NCI-H1436 (cell line): ENCODE measurements around the gene AGR2.
"Not testable (repeated sequence)": the region's sequence is repeated elsewhere in the genome, so short reads cannot be mapped to it uniquely, and the experiment has no call there.

Experiments
- DNase-seq: peaks from one replicate; lab custom pipeline; 2025; lab: John Stamatoyannopoulos, UW

Gene AGR2

DNA sequence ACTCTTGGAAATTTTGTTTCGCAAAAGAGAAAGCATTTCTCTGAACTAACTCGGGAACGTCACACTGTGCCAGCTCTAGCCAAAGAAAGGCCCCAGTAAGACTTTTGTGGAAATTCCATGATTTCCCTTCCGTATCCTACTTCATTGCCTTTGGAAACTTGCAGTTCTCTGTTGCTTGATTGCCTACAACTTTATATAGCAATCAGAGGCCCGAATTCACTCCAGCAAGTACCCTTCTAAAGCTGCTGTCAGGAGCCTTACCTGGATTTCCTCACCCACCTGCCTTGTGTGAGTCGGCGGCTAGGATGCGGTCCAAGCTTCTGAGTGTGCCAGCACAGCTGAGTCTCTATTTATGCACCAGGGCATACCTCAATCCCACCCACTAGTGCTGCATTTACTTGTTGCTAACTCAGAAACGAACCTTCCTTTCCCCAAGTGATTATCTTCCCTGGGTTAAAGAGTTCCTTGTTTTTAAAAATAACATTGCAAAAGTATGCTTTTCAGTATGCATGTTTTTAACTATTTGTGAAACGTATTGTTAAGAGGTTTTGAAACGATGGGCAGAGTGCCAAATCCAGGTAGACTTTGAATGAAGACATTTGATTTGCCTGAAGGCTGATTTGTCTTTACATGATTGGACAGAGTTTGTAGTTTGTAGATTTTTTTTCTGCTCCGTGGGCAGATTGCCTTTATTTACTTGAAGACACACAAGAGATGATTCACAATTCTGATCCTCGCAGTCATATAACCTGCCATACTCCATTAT lies at the start of gene AGR2:
TSS of gene AGR2 (minus strand) at position 326 of the 766 bp plus-strand sequence. CDS start 3,203 bp downstream, outside the sequence.
- DNase-seq = no peak

DNA sequence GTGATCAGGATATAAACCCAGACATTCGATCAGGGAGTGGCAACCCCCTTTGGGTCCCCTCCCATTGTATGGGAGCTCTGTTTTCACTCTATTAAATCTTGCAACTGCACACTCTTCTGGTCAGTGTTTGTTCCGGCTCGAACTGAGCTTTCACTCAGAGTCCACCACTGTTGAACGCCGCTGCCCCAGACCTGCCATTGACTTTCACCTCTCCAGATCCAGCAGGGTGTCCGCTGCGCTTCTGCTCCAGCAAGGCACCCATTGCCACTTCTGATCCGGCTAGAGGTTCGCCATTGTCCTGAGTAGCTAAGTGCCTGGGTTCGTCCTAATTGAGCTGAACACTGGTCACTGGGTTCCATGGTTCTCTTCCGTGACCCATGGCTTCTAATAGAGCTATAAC lies 48.4 kb upstream of the AGR2 start:
- not testable (repeated sequence) for DNase-seq

DNA sequence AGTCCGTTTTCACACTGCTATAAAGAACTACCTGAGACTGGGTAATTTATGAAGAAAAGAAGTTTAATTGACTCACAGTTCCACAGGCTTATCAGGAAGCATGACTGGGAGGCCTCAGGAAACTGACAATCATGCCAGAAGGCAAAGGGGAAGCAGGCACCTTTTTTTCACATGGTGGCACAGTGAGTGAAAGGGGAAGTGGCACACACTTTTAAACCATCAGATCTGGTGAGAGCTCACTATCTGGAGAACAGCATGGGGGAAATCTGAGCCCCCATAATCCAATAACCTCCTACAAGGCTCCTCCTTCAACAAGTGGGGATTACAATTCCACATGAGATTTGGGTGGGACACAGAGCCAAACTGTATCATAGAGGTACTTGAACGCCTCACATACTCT lies 47.0 kb upstream of the AGR2 start:
- DNase-seq = no peak

DNA sequence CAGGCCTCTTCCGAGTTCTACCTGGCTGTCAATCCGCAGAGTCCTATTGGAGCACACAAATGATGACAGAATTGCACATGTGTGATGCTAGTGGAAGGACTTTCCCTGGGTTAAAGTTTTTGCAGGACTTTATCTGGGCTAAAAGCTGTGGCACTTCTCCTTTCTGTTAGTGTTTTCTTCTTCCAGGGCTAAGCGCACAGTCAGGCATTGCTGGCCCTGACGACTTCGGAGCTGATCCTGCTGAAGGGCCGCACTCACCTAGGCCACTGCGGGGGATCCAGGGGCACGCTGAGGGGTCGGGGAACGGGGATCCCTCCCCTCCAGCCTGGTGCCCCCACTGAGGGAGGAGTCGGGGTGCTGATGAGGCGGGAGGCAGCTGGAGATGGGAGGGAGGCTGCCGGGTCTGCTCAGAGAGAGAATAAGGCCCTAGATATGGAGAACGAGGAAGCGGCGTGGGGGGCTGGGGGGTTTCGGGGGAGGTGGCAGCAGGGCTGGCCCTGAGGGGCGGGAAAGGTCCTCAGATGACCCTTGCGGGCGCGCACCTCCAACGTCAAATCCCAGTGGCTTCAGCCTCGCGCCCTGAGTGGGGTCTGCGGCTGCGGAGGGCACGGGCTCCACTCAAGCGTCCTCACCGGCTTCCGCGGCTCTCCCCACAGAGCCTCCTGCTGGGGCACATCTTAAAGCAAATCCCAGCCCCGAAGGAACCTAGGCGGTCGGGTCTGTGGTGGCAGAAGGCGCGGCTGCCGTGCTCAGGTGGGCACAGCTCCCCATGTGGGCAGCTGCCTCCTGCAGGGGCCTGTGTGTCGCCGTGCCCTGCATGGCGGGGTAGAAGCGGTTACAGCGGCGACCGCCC lies 46.0 kb upstream of the AGR2 start:
- DNase-seq = no peak

DNA sequence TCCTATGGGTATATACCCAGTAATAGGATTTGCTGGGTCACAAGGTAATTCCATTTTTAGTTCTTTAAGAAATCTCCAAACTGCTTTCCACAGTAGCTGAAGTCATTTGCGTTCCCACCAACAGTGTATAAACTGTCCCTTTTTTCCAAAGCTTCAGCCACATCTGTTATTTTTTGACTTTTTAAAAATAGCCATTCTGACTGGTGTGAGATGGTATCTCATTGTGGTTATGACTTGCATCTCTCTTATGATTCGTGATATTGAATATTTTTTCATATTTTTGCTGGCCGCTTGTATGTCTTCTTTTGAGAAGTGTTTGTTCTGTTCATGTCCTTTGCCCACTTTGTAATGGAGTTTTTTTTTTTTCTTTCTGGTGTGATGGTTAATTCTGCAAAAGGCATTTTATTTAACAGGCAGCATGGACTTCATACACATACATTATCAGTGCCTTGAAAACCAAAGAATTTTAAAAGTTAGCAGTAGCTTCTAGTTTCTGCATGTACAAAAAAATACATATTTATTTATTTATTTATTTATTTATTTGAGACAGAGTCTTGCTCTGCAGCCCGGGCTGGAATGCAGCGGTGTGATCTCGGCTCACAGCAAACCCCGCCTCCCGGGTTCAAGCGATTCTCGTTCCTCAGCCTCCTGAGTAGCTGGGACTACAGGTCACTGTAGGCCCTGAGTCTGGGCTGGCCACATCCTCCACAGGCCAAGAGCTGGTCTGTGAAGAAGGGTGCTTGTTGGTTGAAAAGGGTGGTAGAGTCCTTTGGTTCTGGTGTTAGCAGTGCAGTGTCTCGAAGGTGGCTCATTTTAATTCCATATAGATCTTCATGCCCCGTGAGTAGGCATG lies 44.7 kb upstream of the AGR2 start:
- DNase-seq = no peak

DNA sequence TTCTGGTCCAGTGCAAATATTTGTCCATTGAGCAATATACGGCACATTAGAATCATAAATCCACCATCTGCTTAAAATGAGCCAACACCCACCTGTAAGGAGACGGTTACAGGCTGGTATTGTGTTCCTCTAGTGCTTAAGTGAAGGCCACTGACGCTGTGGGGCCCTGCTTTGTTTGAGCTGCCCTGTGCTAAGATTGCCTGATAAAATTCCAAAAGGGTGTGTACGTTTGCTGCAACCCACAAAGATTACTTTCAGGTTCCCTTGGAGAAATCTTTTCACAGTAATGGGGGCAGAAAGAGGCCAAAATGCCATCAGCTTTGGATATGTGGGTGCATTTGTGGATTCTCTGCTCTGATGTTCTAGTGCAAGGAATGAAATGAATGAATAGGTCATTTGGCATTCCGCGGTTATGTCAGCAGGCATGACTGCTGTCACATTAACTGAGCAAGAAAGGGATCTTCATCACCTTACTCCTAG lies 42.6 kb upstream of the AGR2 start:
- DNase-seq = no peak

DNA sequence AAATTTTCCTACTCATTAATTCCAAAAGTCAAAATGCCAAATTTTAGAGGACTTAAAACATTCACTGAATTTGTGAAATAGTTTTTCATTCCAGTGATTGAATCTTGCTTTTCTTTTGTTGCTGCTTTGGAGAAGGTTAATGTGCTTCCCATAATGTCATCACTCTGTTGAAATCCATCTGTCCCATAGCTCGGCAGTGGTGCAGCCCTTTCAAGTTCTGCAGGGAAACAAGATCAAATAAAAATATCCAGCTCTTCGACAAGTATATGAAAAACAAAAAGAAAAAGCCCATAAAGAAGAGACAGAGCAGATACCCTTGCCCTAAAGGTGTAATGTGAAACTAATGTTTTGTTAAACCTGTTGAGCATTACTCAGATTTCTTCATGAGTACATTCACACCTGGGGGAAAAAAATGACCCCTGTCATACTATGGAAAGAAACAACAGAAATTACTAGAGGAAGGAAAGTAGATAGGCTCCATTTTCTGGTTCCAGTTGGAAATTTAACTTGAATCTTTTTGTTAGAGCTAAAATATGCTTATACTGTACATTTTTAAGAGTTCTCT lies 41.9 kb upstream of the AGR2 start:
- DNase-seq = no peak

DNA sequence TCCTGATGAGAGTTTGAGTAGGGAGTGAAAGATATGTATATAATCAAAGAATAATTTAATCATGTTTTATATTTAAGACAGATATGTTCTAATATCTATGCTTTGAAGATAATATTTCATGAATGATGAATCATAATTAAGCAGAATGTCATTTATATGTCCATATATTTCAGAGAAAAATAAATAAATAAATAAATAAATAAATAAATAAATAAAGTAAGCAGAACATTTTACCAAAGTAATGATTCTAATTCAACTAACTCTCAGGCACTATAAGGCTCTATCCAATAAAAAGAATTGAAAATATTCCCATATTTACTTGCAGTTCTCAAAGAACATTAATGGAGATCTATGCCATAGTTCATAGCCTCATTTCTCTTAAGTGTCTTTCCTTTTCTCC lies 40.9 kb upstream of the AGR2 start:
- DNase-seq = no peak

DNA sequence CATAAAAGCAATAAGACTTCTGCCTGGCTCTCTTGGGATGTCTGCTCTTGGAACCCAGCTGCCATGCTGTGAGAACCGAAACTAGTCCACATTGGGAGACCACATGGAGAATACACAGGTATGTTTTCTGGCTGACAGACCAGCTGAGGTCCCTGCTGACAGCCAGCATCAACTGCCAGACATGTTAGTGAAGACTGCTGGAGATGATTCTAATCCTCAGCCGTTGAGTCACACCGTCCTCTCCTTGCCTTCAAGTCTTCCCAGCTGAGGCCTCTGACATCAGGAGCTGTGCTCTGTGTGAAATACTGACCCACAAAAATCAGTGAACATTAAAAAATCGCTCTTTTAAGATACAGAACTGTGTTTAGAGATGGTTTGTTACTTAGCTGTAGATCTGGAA lies 36.9 kb upstream of the AGR2 start:
- DNase-seq = no peak

DNA sequence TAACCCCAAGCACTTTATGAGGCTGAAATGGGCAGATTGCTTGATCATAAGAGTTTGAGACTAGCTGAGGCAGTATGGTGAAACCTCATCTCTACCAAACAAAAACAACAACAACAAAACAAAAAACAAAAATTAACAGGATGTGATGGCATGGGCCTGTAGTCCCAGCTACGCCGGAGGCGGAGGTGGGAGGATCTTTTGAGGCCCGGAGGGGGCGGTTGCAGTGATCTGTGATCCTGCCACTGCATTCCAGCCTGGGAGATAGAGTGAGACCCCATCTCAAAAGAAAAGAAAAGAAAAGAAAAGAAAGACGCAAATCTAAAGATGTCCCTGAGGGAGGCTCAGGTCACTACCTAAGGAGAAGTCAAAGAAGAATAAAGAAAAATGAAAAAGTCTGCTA lies 35.3 kb upstream of the AGR2 start:
- DNase-seq = no peak

DNA sequence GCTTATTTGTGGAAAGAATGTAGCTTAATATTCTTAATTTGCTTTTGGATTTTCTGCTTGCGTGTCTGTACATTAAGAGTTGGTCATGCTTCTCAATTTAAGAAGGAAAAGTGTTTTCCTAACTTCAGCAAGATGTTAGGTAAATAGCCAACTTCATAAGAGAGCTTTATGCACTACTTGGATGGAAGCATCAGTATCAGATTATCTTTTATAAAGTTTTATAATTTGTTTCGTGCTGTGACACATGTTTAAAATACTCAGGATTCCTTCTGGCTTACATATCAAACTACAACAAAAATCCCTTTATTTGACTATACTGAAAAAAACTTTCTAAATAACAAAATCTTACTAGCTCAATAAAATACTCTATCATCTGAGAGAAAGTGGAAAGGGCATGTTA lies 34.8 kb upstream of the AGR2 start:
- no peak for DNase-seq

DNA sequence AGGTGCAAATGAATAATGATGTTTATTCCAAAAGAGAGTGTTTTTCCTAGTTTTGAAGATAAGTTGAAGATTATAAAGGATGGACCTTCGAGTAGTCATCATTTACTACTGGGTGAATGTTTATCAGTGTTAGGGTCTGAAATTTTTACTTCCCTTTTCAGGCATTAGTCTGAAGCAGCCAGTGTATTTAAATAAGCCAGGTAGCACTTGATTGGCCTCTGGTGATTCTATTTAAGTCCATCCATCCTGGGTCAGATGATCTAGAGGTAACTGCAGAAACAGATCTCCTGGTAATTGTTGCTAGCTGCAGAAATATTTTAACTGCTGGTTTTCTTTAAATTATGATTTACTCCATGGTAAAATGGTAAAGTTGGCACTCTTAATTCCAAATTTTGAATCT lies 34.1 kb upstream of the AGR2 start:
- no peak for DNase-seq

DNA sequence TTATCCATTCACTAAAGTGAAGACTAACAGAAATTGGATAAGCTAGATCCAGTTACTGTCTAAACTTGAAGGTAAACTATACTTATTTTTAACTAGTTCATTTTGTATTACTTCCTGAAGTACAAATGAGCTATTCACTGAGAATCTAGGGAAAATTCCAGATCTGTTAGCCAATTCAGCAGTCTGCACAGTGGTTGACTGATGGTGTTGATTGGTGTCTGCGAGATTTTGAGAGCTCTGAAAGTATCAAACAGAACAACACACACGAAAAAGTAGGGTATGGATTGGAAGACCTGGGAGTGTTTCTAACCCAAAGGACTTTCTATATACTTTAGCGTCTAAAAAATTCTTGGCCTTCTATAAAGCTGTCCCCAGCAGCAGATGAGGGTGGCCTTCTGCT lies 33.6 kb upstream of the AGR2 start:
- no peak for DNase-seq

DNA sequence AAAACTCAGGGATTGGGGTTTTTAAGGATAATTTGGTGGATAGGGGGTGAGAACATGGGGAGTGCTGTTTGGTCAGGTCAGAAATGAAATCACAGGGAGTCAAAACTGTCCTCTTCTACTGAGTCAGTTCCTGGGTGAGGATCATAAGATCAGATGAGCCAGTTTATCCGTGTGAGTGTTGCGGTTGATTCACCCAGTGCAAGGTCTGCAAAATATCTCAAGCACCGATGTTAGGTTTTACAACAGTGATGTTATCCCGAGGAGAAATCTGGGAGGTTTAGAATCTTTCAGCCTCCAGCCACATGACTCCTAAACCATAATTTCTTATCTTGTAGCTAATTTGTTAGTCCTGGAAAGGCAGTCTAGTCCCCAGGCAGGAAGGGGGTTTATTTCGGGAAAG lies 31.7 kb upstream of the AGR2 start:
- DNase-seq = no peak

DNA sequence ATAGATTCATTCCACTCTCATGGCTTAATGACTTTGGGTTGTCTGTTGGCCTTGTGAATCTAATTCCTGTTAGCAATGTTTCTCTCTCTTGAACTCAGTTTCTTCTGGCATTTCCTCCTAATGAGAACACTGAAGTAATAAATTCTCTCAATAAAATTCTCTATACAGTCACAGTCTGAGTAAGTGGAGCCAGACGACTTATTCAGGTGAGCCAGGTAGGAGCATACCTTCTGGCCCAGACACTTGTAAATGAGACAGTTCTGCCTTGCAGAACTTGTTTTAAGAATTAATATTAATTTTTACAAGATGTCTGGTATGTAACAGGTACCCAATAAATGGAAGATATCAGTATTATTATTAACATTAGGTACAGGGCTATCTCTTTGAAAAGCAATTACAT lies 28.6 kb upstream of the AGR2 start:
- no peak for DNase-seq

DNA sequence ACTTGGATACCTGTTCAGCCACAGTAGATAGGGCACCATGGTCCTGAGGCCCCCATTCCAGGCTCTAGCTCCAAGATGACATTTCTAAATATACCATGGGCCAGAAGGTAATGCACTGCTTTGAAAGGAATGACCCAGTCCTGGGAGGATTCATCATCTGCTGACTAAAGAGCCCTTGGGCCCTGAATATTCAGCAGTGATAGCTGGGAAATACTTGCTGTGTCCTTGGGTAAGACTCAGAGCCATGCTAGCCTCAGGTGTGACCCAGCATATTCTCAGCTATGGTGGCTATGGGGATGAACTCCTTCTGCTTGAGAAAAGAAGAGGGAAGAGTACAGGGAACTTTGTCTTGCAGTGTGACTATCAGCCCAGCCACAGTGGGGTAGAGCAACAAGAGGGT lies 21.3 kb upstream of the AGR2 start:
- DNase-seq = no peak

DNA sequence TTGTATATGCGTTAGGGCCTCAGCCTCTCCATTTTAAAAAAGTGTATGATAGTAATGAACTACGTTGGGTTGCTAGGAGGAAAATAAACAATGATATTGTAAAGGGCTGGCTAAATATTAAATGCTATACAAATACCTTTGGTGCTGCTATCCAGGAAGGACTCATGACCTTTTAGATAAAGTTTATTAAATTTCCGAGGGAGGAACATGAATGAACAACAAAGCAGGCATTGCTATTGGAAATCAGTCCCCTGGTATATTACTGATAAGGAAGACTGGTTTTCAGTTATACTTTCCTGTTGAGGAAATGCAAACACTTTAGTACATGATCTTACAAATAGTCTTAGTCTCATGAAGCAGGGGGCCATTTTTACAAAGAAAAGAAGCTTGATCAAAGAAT lies 17.2 kb upstream of the AGR2 start:
- no peak for DNase-seq

DNA sequence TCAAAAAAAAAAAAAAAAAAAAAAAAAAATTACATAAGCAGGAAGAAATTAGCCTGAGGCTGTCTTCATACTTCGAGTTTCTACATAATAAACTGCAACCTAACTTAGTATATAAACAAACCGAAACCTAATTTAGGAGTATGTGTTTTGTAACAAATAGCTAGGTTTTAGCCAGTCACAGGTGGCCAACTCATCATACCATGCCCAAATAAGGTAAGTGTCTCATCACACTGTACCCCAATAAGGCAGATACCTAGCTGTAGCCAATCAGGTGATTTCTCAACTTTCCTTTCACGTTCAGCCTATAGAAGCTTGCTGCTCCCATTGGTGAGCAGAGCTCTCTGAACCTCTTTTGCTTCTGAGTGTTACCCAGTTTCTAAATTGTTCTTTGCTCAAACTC lies 13.9 kb upstream of the AGR2 start:
- no peak for DNase-seq

DNA sequence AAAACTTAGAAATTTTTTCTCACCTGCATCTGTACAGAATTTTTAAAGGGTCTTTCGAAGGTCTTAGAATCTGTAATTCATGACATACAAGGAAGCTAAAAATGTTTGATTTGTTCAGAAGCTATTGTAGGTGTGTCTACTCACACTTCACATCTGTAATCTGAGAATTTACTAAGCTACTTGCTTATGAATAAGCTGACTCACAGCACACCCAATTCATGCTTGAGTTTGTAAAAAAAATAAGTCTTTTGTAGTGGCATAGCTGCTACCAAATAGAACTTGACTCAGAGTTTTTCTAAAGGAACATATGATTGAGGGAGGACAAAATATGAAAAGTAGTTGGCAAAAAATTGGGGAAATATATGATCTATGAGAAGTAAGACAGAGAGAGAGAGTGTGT lies 12.7 kb upstream of the AGR2 start:
- DNase-seq = no peak

DNA sequence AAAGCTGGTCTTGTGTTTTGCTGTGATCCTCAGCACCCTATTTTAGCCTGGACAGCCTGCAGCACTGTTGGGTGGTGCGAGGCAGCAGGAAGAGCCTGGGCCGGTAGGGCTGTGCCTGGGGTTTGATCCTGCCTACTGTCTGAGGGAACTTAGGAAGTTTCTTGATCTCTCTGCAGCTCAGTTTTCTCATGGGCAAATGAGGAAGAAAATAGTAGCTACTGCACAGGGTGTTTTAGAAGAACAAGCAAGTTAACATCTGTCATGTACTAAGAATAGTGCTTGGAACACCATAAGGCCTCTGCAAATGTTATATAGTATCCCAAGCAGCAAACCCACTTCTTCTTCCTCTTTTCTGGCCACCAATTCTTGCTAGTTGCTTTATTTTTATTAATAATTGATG lies 12.0 kb upstream of the AGR2 start:
- no peak for DNase-seq

DNA sequence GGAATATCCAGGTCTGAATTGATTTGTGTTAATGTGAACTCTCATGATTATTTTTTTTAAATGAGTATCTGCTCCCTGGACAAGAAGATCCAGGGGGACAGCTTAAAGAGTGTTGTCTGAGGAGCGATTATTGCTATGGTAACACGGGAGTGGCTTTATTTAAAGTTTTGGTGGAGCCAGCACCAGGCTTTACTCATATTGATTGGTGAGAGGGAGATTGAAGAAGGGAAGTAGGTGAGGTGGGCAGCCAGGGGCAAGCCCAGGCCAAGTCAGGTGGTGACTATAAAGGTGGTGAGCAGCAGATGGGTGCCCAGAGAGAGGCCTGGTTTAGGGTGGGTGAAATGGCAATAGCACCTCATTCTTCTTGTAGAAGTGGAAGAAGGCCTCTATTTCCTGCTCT lies 10.2 kb upstream of the AGR2 start:
- no peak for DNase-seq

DNA sequence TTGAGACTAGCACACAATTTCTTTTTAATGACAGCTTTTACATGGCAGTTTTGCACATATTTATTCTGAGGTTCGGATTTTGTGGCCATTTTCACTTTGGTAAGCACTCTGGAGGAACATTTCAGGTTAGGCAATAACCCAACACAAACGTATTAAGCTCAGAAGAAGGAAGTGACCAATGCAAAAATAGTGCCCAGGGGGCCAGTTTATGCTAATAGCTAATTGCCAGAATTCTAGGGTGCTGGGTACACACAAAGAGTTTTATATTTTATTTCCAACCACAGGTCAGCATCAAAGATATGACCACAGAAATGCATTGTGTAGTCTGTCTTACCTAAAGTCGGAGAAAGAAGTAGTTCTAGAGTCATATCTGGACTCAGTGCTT lies 8.4 kb upstream of the AGR2 start:
- DNase-seq = no peak
